Retinal pigment epithelial cell (primary cell): Measurements from ENCODE around the gene WFIKKN1.

Experiments used
- DNase-seq: peaks from one replicate; pipeline ENCODE4 v3.0.0-alpha.2; 2010; ENCODE audit warnings: low read depth
- H3K4me3 ChIP-seq: 2 replicates; pipeline ENCODE4 v1.5.1; 2011; ENCODE audit warnings: mild to moderate bottlenecking, low read length, control low read depth, moderate library complexity
- TF ChIP-seq, protein P1 (sequence below): conservative IDR thresholded peaks from 2 replicates; pipeline ENCODE4 v1.5.1; 2011; ENCODE audit warnings: low read depth, low read length, control low read depth, inconsistent platforms

The WFIKKN1 gene

DNA sequence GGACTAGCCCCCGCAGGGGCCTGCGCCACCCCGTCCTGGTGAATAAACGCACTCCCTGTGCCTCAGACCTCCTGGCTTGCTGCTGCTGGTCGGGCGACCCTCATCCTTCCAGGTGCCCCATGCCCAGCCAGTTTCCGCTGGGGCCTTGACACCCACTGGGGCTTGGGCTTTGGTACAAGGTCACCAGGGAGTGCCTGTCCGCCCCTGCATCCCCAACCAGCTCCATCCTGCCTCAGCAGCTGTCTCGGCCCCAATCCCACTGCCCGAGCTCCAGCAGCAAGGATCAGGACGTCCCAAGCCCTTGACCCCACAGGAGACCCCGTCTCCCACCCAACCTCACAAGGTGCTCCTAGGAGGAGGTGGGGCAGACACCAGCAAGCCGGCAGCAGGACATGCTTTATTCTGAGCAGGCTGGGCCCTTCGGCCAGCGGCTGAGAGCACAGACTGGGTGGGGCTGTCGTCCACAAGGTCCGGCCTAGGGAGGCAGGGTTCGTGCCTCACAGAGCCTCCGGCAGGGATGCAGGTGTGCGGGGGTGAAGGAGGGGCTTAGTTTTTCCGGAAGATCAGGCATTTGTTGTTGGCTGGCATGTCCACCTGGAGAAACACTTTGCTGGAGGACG is 3.4 kb downstream of the WFIKKN1 start:
- H3K4me3 ChIP-seq, result no peak overlapping the region
- TF ChIP-seq, protein P1, sequence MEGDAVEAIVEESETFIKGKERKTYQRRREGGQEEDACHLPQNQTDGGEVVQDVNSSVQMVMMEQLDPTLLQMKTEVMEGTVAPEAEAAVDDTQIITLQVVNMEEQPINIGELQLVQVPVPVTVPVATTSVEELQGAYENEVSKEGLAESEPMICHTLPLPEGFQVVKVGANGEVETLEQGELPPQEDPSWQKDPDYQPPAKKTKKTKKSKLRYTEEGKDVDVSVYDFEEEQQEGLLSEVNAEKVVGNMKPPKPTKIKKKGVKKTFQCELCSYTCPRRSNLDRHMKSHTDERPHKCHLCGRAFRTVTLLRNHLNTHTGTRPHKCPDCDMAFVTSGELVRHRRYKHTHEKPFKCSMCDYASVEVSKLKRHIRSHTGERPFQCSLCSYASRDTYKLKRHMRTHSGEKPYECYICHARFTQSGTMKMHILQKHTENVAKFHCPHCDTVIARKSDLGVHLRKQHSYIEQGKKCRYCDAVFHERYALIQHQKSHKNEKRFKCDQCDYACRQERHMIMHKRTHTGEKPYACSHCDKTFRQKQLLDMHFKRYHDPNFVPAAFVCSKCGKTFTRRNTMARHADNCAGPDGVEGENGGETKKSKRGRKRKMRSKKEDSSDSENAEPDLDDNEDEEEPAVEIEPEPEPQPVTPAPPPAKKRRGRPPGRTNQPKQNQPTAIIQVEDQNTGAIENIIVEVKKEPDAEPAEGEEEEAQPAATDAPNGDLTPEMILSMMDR, result no peak
- no peak for DNase-seq

DNA sequence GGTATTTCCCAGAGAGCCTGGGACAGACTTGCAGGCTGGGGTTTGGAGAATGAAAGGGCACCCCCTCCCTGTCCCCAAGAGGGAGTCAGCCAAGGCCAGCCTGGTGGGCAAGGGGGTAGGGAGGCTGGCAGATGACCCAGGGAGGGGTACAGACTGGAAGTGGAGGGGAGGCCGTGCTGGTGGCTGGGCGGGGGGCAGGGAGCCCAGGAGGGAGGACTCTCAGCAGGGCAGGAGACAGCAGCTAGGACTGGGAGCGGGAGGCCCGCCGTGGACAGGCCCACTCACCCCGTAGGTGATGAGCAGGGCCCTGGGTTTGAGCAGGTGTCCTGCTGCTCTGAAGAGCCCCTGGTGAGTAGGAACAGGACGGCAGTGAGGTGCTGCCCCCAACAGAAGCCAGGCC is 4.2 kb downstream of the WFIKKN1 start:
- H3K4me3 ChIP-seq, result peak overlapping the region; percentile 77
- TF ChIP-seq, protein P1, result no peak

DNA sequence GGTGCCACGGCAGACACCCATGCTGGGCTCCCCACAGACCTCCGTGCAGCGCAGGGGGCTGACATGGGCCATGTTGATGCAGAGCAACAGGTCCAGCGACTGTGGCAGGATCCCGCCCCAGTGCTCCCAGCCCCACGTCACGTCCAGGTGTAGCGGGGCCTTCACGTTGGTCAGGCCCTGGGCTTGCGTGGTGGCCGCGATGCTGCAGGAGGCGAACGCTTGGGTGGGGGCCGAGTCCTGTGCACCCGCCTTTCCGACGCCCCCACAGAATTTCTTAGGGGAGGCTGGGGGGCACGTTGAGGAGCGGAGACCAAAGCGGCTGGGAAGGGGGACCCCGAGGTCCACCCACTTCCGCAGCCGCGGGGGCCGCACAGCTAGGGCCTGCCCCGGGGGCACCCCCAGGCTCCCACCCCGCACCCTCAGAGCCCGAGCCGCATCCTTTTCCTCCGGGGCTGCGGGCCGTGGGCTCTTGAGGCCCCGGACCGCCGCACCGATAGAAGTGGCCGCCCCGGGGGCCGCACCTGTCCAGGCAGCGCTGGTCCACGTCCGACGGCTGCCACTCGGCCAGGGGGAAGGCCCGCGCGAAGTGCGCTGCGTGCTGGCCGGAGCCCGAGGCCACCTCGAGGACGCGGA is 4.9 kb downstream of the WFIKKN1 start:
- no peak for DNase-seq
- TF ChIP-seq, protein P1, result no peak
- H3K4me3 ChIP-seq, result peak overlapping the region; percentile 77

More for the DNA sequence above, 4.2 kb downstream of the WFIKKN1 start:
- DNase-seq, result no peak

DNA sequence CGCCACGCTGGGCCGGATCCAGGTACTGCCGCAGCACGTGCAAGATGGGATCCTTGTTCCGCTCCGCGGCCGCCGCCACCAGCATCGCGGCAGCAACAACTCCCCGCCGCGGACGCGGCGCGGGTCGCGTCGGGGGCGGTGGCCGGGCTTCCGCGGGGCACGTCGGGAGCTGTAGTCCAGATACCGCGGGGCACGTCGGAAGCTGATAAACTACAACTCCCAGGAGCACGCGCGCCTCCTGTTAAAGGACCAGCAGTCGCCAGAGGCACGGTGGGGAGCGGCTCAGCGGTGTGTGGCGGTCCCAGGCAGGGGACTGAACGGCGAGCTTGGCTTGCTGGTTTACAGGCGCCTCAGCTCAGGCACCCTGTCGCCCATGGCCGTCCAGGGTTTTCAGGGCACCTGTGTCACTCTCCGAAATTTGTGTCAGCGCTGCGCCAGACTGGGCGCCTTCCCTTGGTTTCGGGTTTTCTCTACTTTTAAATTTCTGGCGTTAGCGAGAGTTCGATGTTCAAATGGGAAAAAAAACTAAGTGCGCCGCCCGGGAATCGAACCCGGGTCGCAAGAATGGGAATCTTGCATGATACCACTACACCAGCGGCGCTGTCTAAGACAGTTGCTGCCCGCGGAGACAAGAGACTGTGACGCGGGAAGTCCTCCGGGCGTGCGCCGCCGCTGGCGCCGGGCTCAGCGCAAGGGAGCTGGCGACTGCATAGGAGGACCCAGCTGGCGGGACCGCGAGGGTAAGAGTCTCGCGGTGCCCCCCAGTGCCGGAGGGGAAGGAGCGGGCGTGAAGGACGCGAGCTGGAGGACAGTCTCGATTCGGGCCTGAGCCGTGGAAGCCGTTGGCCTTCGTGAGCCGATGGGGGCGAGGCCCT is 5.7 kb downstream of the WFIKKN1 start, which contains the start of gene METTL26:
TSS of gene METTL26 (minus strand) at position 100 of the 875 bp plus-strand sequence. CDS start at position 85, 15 bp downstream.
- TF ChIP-seq, protein P1, result no peak
- H3K4me3 ChIP-seq, result peak within 1 kb of the TSS; percentile 77

DNA sequence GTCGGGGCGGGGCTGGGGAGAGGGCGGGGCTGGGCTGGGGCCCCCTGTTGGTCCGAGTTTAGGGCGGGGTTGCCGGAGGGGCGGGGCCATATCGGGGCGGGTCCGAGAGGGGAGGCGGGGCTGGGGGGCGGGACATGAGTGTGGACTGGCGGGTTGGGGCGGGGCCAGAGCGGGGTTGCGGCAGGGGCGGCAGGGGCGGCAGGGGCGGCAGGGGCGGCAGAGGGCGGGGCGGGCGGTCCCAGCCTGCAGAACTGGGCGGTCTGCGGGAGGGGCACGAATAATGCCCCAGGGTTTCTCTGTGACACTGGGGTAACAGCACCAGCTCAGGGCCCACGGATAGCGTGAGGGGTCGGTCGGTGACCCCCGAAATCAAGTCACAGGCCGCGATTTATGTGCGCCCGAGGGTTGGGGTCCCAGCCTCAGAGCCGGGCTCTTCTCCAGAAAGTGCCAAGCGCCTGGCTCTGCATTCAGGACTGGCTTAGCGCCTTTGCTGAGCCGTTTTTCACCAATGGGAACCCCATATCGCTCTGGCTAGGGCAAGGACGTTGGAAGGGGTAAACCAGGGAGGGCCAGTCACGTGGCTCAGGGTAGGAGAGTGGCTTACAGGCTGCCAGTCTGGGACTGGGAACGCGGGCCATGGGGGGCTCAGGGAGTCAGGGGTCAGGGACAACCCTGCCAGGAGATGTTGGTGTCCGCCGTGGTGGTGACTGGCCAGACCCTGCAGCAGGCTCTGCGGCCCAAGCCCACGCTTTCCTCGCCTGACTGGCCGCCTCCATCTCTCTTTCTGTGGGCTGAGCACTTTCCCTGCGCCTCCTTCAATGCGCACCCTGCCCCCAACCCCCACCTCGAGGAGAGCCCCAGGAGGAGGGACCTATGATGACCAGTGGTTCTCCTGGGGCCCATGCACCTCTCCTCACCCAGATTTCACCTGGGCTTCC is 6.6 kb downstream of the WFIKKN1 start:
- TF ChIP-seq, protein P1, result no peak
- DNase-seq, result no peak
- peak overlapping the region; percentile 77 for H3K4me3 ChIP-seq

More for the DNA sequence above, 5.7 kb downstream of the WFIKKN1 start, which contains the start of gene METTL26:
- peak; percentile 76 for DNase-seq

DNA sequence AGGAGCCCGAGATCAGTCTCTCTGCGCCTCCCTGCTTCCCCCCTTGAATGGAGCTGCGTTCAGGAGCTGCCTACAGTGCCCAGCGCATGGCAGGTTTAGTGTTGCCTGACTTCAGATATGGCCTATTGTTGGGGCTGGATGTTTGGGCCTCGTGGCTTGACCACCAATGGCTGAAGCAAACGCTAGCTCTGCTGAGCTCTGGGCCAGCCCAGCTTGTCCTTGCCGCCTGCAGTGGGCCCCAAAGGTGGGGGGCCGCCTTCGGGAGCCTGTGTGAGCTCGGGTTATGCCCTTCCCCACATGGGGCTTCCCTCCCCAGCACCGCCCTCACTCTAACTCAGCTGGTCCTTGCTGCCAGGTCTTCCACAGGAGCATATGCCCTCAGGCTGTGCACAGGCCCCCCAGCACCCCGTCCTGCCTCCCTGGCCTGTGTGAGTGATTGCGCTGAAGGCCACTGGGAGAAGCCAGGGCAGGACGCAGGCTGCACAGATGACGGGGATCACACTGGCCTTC is 7.3 kb downstream of the WFIKKN1 start:
- no peak overlapping the region for H3K4me3 ChIP-seq
- TF ChIP-seq, protein P1, result no peak
- no peak for DNase-seq
